Adrenal gland (tissue), 12 donors: ENCODE data around the gene TRAF2. TPM values are rescaled to one million over a fixed set of nuclear protein-coding genes. Genes with fewer than 3 reads are reported as not detected.
A peak's percentile ranks its signal among the peaks of the same experiment; 100 is the strongest.

Source experiments
- DNase-seq, 7 donors: peaks; one replicate each; pipeline ENCODE4 v3.0.0-alpha.2; 2019 to 2020
- H3K27ac ChIP-seq, 5 donors: fragments of 200-600 bp; sonication (generic) in 4 of 5; 1 replicate in 3 of 5; 2 replicates in 2 of 5; pipeline versions ENCODE4 v1.5.1 to v1.8.0; 2016 to 2020; ENCODE audit warnings: mild to moderate bottlenecking in 1 of 5
- H3K27me3 ChIP-seq: fragments of 200-600 bp; 2 replicates; pipeline ENCODE4 v1.8.0; 2021
- H3K36me3 ChIP-seq, 2 donors: fragments of 200-600 bp; replicated peaks in 1 of 2; 1 replicate in 1 of 2; 2 replicates in 1 of 2; pipeline versions ENCODE4 v1.5.1 to v1.8.0; 2018 to 2022
- H3K4me1 ChIP-seq, 2 donors: fragments of 200-600 bp; replicated peaks in 1 of 2; 1 replicate in 1 of 2; 2 replicates in 1 of 2; pipeline versions ENCODE4 v1.5.1 to v1.8.0; 2018 to 2021
- H3K4me3 ChIP-seq, 4 donors: fragments of 200-600 bp; sonication (generic) in 3 of 4; one replicate each; pipeline ENCODE4 v1.5.1; 2016 to 2018
- H3K9me3 ChIP-seq, 3 donors: fragments of 200-600 bp; sonication (generic) in 1 of 3; replicated peaks in 1 of 3; 1 replicate in 2 of 3; 2 replicates in 1 of 3; pipeline versions ENCODE4 v1.5.1 to v1.8.0; 2016 to 2021
- POLR2A ChIP-seq, 2 donors: fragments of 450-650 bp; IDR thresholded peaks; one replicate each; pipeline ENCODE4 v1.6.1; 2017; ENCODE audit warnings: antibody characterized with exemption in 2 of 2, mild to moderate bottlenecking in 2 of 2, moderate library complexity in 1 of 2
- WGBS, 4 donors: extraction: QIAGEN DNeasy Blood & Tissue Kit in 2 of 4; methylation state at CpG; one replicate each; pipeline versions ENCODE4 v1.1.5 to v1.1.7; 2013 to 2017; 5-methylcytosine and 5-hydroxymethylcytosine counted together
- intact Hi-C, 2 donors: fragments of 100-400 bp; cut with DNase I; formaldehyde crosslinking; loops; one replicate each; pipeline versions ENCODE4 v1.14.1 to v1.15.0; 2022 to 2023
- polyA plus RNA-seq, 3 donors: library from polyadenylated mRNA; stranded (reverse); fragments of 200-250 nt in 2 of 3; fragments of 350-450 nt in 1 of 3; fragmentation: Illumina TruSeq in 1 of 3; extraction: RNeasy Lipid Tissue Mini Kit (QIAGEN cat#74804) in 1 of 3; gene quantifications; one replicate each; pipeline ENCODE4 v1.2.3, GENCODE V29; 2013 to 2014
- total RNA-seq, 9 donors: library from RNA; depleted of rRNA in 4 of 9; stranded (reverse); fragments of >200 nt in 4 of 9; fragments of 120-200 nt in 1 of 9; fragmentation: NEBNext Ultra II Directional in 1 of 9; extraction: Animal tissue kit (Norgen Biotek cat#: 25700) in 1 of 9; gene quantifications; one replicate each; pipeline versions ENCODE4 v1.1.0 to v1.2.4, GENCODE V29; 2013 to 2023
- TF ChIP-seq, protein P1 (sequence below), 6 experiments: fragments of 450-650 bp in 4 of 6; fragments of 200-600 bp in 2 of 6; sonication (generic) in 1 of 6; IDR thresholded peaks; 1 replicate in 5 of 6; 2 replicates in 1 of 6; pipeline versions ENCODE4 v1.5.1 to v1.8.0; 2016 to 2021; ENCODE audit warnings: antibody characterized with exemption in 6 of 6, mild to moderate bottlenecking in 2 of 6, moderate library complexity in 1 of 6
- donor health status: healthy with polysubstance abuse.
- donor health status: Bipolar disorder and iron deficiency.
- donor health status: DM: yes; HTN: yes; CAD: no.
- donor health status: DM: no; HTN: no; CAD: no.
- donor health status: DM: no; HTN: no; CAD: no.
- donor health status: DM: yes; HTN: yes; CAD: no.

TRAF2 gene
- total and polyA plus RNA-seq, 12 donors: 3.4 to 24.7 (median 10.6) TPM

DNA sequence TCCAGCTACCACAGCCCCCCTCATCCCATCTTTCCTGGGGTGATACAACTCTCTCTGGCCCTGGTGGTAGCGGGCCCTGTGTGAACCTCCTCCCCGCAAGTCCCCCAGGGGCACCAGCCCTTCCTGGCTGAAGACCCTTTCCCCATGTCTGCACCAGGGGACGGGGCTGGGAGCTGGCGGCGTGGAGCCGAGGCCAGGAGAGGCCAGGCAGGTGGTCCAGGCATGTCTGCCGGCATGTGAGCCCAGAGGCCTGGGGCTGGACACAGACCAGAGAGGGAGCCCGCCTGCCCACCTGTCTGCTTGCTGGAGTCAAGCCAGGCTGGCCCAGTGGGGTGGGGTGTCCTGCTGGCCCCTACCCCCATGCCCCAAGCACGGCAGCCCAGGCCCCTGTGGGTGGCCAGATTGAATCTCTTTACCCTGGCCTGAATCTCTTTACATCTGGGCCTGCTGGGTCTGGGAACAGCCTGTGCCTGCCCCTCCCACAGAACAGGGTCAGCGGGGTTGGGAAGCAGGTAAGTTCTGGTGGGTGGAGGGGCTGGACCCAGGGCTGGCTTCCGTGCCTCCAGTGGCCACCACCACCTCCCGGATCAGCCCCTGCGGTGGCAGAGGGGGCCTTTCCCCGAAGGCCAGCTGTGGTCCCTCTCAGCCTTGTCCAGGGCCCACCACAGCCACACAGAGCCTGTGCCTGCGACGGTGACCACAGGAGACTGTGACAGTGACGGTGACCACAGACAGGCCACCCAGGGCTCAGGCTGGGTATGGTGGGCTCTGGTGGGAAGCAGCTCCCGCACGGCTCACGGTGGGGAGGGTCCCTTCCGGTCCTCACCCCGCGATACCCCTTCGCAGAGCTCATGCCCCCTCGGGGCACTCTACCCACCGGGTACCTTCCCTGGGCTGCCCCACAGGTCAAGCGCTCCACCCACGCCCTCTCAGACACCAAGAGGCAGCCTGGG, 72.9 kb downstream of the TRAF2 start:
- Histone ChIP-seq H3K36me3 (no peaks in the 10 kb centered on the region), H3K27ac (peak overlapping the region in 1 of 5 donors; percentile 36), H3K27me3 (no peaks in the 10 kb centered on the region), H3K9me3 (no peaks in the 10 kb centered on the region), H3K4me1 (no peaks in the 10 kb centered on the region), H3K4me3 (no peak overlapping the region)
- no peak for TF ChIP-seq POLR2A (IDR thresholded peaks at IDR 0.05)
- TF ChIP-seq, protein P1, sequence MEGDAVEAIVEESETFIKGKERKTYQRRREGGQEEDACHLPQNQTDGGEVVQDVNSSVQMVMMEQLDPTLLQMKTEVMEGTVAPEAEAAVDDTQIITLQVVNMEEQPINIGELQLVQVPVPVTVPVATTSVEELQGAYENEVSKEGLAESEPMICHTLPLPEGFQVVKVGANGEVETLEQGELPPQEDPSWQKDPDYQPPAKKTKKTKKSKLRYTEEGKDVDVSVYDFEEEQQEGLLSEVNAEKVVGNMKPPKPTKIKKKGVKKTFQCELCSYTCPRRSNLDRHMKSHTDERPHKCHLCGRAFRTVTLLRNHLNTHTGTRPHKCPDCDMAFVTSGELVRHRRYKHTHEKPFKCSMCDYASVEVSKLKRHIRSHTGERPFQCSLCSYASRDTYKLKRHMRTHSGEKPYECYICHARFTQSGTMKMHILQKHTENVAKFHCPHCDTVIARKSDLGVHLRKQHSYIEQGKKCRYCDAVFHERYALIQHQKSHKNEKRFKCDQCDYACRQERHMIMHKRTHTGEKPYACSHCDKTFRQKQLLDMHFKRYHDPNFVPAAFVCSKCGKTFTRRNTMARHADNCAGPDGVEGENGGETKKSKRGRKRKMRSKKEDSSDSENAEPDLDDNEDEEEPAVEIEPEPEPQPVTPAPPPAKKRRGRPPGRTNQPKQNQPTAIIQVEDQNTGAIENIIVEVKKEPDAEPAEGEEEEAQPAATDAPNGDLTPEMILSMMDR (IDR thresholded peaks at IDR 0.05): no peak
- WGBS, 4 donors: 82 to 95% (median 88%) methylated on average over 4 to 28 of the region's 28 CpGs
- intact Hi-C loops: loop anchor here in 1 of 2 donors (5.0 kb wide), 1 partner anchor 63 kb away; no protein-coding TSS in a partner anchor
- no peak for DNase-seq

DNA sequence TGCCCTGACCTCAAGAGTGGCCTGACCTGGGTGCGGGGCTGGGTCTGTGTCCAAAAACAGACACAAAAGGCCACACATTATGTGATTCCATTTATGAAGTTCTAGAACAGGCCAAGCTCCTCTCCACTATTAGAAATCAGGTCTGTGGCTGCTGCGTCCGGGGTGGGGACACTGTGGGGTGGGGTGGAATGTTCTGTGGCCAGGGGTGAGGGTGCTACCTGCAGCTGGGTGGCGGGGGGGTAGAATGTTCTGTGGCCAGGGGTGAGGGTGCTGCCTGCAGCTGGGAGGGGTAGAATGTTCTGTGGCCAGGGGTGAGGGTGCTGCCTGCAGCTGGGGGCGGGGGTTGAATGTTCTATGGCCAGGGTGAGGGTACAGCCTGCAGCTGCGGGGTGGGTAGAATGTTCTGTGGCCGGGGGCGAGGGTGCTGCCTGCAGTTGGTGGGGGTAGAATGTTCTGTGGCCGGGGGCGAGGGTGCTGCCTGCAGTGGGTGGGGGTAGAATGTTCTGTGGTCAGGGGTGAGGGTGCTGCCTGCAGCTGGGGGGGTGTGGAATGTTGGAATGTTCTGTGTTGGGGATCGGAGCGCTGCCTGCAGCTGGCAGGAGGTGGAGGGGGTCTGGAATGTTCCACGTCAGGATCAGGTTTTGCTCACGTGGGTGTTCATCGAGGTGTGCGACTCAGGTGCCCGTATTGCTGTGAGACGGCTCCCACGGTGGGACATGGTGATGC, 74.1 kb downstream of the TRAF2 start:
- Histone ChIP-seq H3K4me1 (no peaks in the 10 kb centered on the region), H3K27ac (peak overlapping the region in 1 of 5 donors; percentile 65), H3K27me3 (no peaks in the 10 kb centered on the region), H3K36me3 (no peaks in the 10 kb centered on the region), H3K9me3 (no peaks in the 10 kb centered on the region), H3K4me3 (no peak overlapping the region)
- TF ChIP-seq, protein P1 (IDR thresholded peaks at IDR 0.05): no peak
- TF ChIP-seq POLR2A (IDR thresholded peaks at IDR 0.05): no peak
- WGBS, 4 donors: 73 to 84% (median 80%) methylated on average over 12 to 19 of the region's 19 CpGs
- DNase-seq: no peak
- intact Hi-C loops: no loop called here

DNA sequence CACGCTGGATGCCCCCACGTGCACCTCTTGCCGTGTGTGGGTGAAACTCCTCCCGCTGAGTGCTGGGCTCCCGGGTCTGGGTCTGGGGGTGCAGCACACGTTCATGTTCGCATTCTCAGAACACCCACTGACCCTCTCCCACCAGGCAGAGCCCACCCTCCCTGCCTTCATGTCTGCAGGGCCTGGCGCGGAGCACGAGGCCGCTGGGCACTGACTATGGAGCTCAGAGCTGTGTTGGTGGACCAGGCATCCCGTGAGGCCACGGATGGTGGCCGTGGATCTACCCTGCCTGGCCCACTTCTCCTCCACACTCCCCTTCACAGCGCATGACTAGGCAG, 74.6 kb downstream of the TRAF2 start:
- intact Hi-C loops: no loop called here
- Histone ChIP-seq H3K27ac (peak overlapping the region in 1 of 5 donors; percentile 65), H3K4me1 (peaks cover 0 to 2% of the 10 kb centered on the region in 2 donors), H3K36me3 (no peaks in the 10 kb centered on the region), H3K9me3 (no peaks in the 10 kb centered on the region), H3K27me3 (no peaks in the 10 kb centered on the region), H3K4me3 (no peak overlapping the region)
- 80 to 87% (median 84%) methylated on average over 10 to 15 of the region's 15 CpGs for WGBS, 4 donors
- TF ChIP-seq POLR2A (IDR thresholded peaks at IDR 0.05): no peak
- TF ChIP-seq, protein P1 (IDR thresholded peaks at IDR 0.05): no peak
- DNase-seq: no peak
